KOPT-K1 (cell line): Measurements from ENCODE around the gene NRXN3.

ENCODE experiments used
- H3K27ac ChIP-seq: fragments of 200-600 bp; sonication (generic); 2 replicates; pipeline ENCODE4 v1.5.1; 2016; ENCODE audit warnings: antibody characterized with exemption, mild to moderate bottlenecking, low read depth, low read length; ENCODE audit not compliant: poor library complexity, severe bottlenecking
- H3K36me3 ChIP-seq: fragments of 200-600 bp; sonication (generic); 2 replicates; pipeline ENCODE4 v1.5.1; 2017; ENCODE audit warnings: antibody characterized with exemption, mild to moderate bottlenecking, low read length, moderate library complexity; ENCODE audit not compliant: insufficient read depth
- H3K9me3 ChIP-seq: fragments of 200-600 bp; sonication (generic); 2 replicates; pipeline ENCODE4 v1.5.1; 2017; ENCODE audit warnings: antibody characterized with exemption, low read length, mild to moderate bottlenecking; ENCODE audit not compliant: insufficient read depth, poor library complexity, severe bottlenecking

The NRXN3 gene

DNA sequence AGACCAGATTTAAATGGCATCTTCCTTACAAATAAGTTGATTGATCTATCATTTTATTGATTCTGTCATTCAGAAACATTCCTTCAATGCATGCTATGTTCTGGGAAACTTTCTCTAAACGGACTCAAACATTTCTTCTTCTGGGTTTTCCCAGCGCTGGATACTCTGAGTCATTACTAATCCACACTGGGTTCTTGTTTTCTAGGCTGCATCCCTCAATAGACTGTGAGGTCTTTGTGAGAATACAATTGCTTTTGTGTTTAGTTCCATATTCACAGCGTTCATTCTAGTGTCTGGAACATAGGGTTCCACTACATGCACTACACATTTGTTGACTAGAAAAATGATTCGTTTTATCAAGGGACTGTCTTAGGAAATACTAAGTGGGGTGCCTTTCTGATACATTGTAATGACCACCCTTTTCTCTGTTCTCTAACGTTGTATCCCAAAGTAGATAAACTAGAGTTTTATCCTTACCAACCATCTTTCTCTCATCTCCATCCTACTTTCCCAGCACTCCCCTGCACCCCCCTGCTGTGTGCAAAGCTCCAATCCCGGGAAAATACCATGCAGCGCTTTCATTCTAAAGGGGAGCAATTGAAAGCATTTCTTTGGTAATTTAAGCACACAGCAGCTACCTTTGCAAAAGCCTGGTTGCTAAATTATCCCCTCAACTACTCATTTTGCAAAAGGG is 1162.5 kb downstream of the NRXN3 start:
- no peaks in the 10 kb centered on the region for H3K9me3 ChIP-seq
- no peak overlapping the region for H3K27ac ChIP-seq
- H3K36me3 ChIP-seq, result no peaks in the 10 kb centered on the region

DNA sequence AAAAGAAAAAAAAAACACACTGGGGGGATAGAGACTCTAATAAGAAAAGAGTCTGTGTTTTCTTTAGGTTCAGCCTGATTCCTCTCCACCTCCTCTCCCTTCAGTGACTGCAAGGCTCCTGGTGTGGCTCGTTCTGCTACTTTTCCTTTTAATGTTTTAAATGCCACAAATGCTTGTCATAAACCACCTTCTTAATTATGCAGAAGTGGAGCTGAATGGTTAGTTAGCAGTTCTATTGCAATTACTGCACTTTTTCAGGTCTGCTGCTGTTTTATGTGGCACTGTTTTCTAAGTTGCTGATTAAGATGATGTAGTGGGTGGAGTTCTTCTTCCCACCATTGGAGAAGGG is 1163.0 kb downstream of the NRXN3 start:
- no peaks in the 10 kb centered on the region for H3K36me3 ChIP-seq
- no peak overlapping the region for H3K27ac ChIP-seq
- no peaks in the 10 kb centered on the region for H3K9me3 ChIP-seq

GRCh38 chr14:79334272-79334671 is 1164.1 kb downstream of the NRXN3 start:
- Histone ChIP-seq H3K27ac (no peak overlapping the region), H3K9me3 (no peaks in the 10 kb centered on the region), H3K36me3 (no peaks in the 10 kb centered on the region)

GRCh38 chr14:79337761-79338160 is 1167.6 kb downstream of the NRXN3 start:
- Histone ChIP-seq H3K9me3 (no peaks in the 10 kb centered on the region), H3K36me3 (no peaks in the 10 kb centered on the region), H3K27ac (no peak overlapping the region)

GRCh38 chr14:79342942-79343341 is 1172.8 kb downstream of the NRXN3 start:
- Histone ChIP-seq H3K36me3 (no peaks in the 10 kb centered on the region), H3K27ac (no peak overlapping the region), H3K9me3 (no peaks in the 10 kb centered on the region)

DNA sequence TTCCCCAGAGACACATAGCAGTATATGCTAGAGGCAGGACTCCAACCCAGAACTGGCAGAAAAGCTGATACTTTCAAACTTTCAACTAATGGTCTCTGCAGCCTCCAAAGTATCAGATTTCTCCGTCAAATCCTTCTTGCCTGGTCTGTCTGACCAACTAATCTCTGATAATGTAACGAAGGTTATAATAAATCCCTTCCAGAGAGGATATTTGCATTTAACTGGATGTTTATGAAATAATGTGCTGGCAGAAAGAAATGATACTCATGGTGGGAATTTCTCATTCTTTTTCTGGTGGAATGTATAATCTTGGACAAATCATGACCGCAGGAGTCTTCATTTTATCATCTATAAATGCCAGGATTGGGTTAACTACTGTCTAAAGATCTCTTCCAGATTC is 1180.8 kb downstream of the NRXN3 start:
- no peak overlapping the region for H3K27ac ChIP-seq
- no peaks in the 10 kb centered on the region for H3K9me3 ChIP-seq
- H3K36me3 ChIP-seq, result no peaks in the 10 kb centered on the region

DNA sequence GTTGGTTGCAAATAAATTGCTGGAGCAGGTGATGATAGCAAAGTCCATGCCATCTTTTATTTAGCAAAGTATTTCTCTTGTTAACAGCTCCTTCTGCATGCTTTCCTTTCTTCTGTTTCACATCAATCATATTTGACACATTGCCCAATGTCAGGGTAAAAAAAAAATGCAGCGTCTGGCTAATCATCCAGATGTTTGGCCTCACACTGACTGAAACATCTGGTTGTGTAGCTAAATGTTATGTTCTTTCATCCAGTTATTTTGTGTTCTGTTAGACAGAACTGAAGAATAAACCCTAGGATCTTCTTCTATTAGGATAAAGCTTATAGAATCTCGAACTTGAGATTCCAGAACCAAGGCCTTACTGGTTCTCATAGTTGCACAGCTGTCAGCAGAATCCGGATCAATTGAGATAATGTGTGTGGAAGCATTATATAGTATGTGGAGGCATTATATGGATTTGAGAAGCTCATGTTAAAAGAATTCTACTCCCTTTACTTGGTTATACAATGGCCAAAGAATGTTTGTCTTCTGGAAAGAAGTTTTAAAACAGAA is 1182.0 kb downstream of the NRXN3 start:
- Histone ChIP-seq H3K27ac (no peak overlapping the region), H3K9me3 (no peaks in the 10 kb centered on the region), H3K36me3 (no peaks in the 10 kb centered on the region)

DNA sequence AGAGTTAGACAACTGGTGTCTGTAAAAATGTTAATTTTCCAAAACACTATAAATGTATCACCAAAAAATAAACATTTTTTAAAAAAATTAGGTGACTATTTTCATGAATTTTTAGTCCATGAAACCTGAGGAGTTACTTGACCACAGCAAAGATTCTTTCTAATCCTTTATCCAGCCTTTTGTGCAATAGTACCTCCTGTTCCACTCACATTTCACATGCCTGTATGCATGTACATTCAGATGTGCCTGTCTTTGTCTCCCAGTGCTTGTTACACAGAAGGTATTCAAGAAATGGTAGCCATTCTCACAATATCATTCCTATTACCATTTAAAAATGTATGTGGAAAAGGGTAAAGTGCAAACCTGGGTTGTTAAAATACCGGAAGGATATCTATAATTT is 1184.2 kb downstream of the NRXN3 start:
- Histone ChIP-seq H3K9me3 (no peaks in the 10 kb centered on the region), H3K27ac (no peak overlapping the region), H3K36me3 (no peaks in the 10 kb centered on the region)

DNA sequence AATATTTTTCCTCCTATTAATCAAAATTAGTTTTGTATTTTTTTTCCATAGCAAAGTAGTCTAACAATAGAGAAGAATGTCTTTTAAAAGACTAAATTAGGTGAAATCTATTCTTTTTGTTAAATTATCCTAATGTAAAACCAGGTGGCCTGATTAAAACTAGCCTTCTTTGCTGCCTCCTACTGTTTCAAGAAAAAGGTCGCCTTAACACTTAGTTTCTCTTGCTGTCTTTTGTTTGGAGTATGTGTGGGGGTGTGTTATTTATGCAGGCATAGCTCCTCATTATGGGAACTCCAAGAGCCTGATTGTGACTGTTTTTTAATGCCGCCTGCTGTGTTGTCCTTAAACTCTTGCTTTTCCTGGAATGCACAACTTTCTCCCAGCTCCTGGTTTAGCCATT is 1185.9 kb downstream of the NRXN3 start:
- no peaks in the 10 kb centered on the region for H3K36me3 ChIP-seq
- H3K27ac ChIP-seq, result no peak overlapping the region
- H3K9me3 ChIP-seq, result no peaks in the 10 kb centered on the region

DNA sequence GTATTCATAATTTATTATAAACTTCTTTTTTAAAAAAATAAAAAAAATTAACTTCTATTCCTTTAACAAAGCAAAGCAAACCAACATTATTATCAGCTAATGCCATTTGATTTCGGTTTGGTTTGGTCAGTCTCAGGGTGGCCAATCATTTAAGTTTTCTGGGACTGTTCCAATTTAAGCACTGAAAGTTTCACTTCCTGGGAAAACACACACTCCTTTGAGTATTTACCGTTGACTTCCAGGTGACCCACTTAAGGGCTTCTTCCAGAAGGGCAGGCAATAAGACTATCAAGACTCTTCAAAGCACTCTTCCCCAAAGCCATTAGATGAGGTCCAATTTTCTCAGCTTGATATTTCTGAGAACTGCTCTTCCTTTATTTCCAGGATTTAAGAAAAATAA is 1187.1 kb downstream of the NRXN3 start:
- no peaks in the 10 kb centered on the region for H3K36me3 ChIP-seq
- H3K9me3 ChIP-seq, result no peaks in the 10 kb centered on the region
- no peak overlapping the region for H3K27ac ChIP-seq

- Histone ChIP-seq H3K9me3 (no peaks in the 10 kb centered on the region), H3K27ac (no peak overlapping the region), H3K36me3 (no peaks in the 10 kb centered on the region)
Measured at GRCh38 chr14:79363291-79363690, 1193.1 kb downstream of the NRXN3 start.

DNA sequence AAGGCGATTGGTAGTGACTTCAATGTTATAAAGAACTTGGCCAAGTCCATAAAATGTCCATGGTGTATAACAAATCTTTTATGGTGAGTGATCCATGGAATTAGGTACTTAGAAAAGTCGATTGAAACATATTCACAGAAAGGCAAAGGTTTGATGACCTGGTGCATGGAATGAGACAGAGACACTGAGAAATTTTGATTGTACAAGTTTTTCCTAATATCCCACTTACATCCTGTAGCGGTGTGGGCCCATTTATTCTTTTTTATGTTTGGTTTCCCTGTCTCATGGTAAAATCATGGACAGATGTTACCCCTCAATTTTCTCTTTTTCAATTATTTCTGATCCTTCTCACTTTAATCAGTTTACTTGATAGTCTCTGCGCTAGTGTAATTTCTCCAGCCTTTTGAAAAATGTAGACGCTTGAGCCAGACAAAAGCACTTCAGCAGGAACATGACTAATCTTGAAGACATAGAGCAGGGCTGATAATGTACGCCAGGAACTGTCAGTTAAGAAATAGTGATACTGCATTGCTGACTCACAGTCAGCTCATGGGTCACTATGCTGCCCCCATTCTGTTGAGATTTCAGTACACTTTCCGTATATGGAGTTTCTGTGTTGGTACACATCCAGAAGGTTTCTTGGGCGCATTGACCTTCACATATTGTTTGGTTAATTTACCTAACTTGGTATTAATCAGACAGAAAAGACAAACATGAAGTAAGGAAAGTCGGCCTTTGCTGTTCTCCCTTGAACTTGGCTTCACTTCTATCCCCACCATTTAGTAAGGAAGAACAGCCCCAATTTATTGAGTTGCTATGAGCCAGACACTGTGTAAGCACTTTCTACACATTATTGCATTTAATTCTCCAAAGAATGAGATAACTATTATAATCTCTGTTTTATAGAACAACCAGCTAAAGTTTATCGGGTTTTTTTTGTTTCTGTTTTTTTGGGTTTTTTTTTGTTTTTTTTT is 1199.5 kb downstream of the NRXN3 start:
- H3K9me3 ChIP-seq, result no peaks in the 10 kb centered on the region
- no peak overlapping the region for H3K27ac ChIP-seq
- H3K36me3 ChIP-seq, result no peaks in the 10 kb centered on the region

- H3K27ac ChIP-seq, result no peak overlapping the region
- H3K36me3 ChIP-seq, result no peaks in the 10 kb centered on the region
- H3K9me3 ChIP-seq, result no peaks in the 10 kb centered on the region
Measured at GRCh38 chr14:79370969-79371368, 1200.8 kb downstream of the NRXN3 start.

DNA sequence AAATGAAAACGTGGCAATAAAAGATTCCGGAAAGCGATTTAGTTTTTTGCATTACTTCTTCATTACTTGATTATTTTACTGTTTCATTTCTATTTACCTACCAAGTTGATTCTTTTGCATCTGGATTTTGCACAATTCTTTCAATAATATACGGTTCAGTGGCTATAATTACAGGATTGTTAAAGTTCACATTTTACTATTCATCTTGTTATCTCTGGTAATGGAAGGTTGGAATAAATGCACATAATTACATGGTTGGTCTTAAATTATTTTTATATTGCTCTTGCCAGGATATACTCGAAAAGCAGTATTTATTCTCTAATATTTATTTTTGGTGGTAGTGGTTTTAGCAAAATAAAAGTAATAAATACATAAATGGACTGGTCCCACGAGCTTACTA is 1203.3 kb downstream of the NRXN3 start:
- Histone ChIP-seq H3K27ac (no peak overlapping the region), H3K9me3 (no peaks in the 10 kb centered on the region), H3K36me3 (no peaks in the 10 kb centered on the region)

GRCh38 chr14:79375356-79375755 is 1205.2 kb downstream of the NRXN3 start:
- Histone ChIP-seq H3K27ac (no peak overlapping the region), H3K36me3 (no peaks in the 10 kb centered on the region), H3K9me3 (no peaks in the 10 kb centered on the region)
